PC-9 (cell line): Measurements from ENCODE around the gene SCAF1. TPM values are rescaled to one million over a fixed set of nuclear protein-coding genes. Genes with fewer than 3 reads are reported as not detected.
"Not testable (repeated sequence)": the region's sequence is repeated elsewhere in the genome, so short reads cannot be mapped to it uniquely, and the experiment has no call there.

ENCODE experiments used
- BruUV-seq: library from RNA; stranded (reverse); fragments of 400-500 nt; replicated peaks from 2 replicates; lab custom pipeline; 2021; lab: Mats Ljungman, UMichigan
- CTCF ChIA-PET: fragments of 300-600 bp; sonication (Branson Sonifier 250); formaldehyde crosslinking; loops from one replicate; lab custom pipeline; 2022; ENCODE audit warnings: antibody characterized with exemption; lab: Charles Lee
- POLR2A ChIA-PET: fragments of 300-600 bp; sonication (Branson Sonifier 250); formaldehyde crosslinking; loops from one replicate; lab custom pipeline; 2022; ENCODE audit warnings: antibody characterized with exemption; ENCODE audit not compliant: unreplicated experiment; lab: Charles Lee
- DNase-seq, 2 experiments: peaks; one replicate each; pipeline versions ENCODE4 v3.0.0 to v3.0.0-alpha.2; 2015 to 2022; ENCODE audit warnings: mixed read lengths in 1 of 2
- H2AFZ ChIP-seq: fragments of 200-600 bp; sonication (generic); 2 replicates; pipeline ENCODE4 v1.8.1; 2017; ENCODE audit warnings: antibody characterized with exemption
- H3F3A ChIP-seq: fragments of 200-600 bp; sonication (generic); 2 replicates; pipeline ENCODE4 v1.8.1; 2017; ENCODE audit warnings: antibody characterized with exemption, mild to moderate bottlenecking, low read depth; ENCODE audit not compliant: insufficient read depth
- H3K27ac ChIP-seq: fragments of 200-600 bp; sonication (generic); 2 replicates; pipeline ENCODE4 v1.6.1; 2016; ENCODE audit warnings: mixed run types
- H3K27me3 ChIP-seq: fragments of 200-600 bp; sonication (generic); 2 replicates; pipeline ENCODE4 v1.6.1; 2016; ENCODE audit warnings: low read depth, mixed run types; ENCODE audit not compliant: insufficient read depth
- H3K36me3 ChIP-seq: fragments of 200-600 bp; sonication (generic); 2 replicates; pipeline ENCODE4 v1.6.1; 2016; ENCODE audit warnings: low read depth, mixed run types
- H3K4me1 ChIP-seq: fragments of 200-600 bp; sonication (generic); replicated peaks from 2 replicates; pipeline ENCODE4 v1.6.1; 2016; ENCODE audit warnings: mixed run types; ENCODE audit not compliant: insufficient read depth
- H3K4me2 ChIP-seq: fragments of 200-600 bp; sonication (generic); 2 replicates; pipeline ENCODE4 v1.6.1; 2017; ENCODE audit warnings: mixed run types
- H3K4me3 ChIP-seq: fragments of 200-600 bp; sonication (generic); 2 replicates; pipeline ENCODE4 v1.6.1; 2016; ENCODE audit warnings: mixed run types
- H3K79me2 ChIP-seq: fragments of 200-600 bp; sonication (generic); 2 replicates; pipeline ENCODE4 v1.6.1; 2017; ENCODE audit warnings: low read depth, mixed run types
- H3K9me2 ChIP-seq: fragments of 200-600 bp; sonication (generic); 2 replicates; pipeline ENCODE4 v1.8.1; 2017; ENCODE audit warnings: mild to moderate bottlenecking; ENCODE audit not compliant: insufficient read depth
- H3K9me3 ChIP-seq: fragments of 200-600 bp; sonication (generic); 2 replicates; pipeline ENCODE4 v1.8.1; 2016; ENCODE audit warnings: low read depth; ENCODE audit not compliant: insufficient read depth
- H4K20me1 ChIP-seq: fragments of 200-600 bp; sonication (generic); 2 replicates; pipeline ENCODE4 v1.8.1; 2017; ENCODE audit not compliant: insufficient read depth
- EZH2 ChIP-seq: fragments of 200-600 bp; sonication (generic); IDR thresholded peaks from 2 replicates; pipeline ENCODE4 v1.8.0; 2017; ENCODE audit warnings: antibody characterized with exemption, low read depth
- intact Hi-C: fragments of 100-400 bp; cut with micrococcal nuclease; formaldehyde crosslinking; loops from one replicate; pipeline ENCODE4 v1.10.0; 2022; ENCODE audit not compliant: unreplicated experiment
- total RNA-seq: library from RNA; stranded (reverse); gene quantifications from 2 replicates; pipeline ENCODE4 v1.2.3, GENCODE V29; 2021
- TF ChIP-seq, protein P1 (sequence below): fragments of 200-600 bp; sonication (generic); conservative IDR thresholded peaks from 2 replicates; pipeline ENCODE4 v1.6.1; 2017; ENCODE audit warnings: mixed run types, antibody characterized with exemption, mild to moderate bottlenecking, moderate library complexity

SCAF1 gene
- total RNA-seq, 1 experiment from 2014 or later = 91.3 TPM

DNA sequence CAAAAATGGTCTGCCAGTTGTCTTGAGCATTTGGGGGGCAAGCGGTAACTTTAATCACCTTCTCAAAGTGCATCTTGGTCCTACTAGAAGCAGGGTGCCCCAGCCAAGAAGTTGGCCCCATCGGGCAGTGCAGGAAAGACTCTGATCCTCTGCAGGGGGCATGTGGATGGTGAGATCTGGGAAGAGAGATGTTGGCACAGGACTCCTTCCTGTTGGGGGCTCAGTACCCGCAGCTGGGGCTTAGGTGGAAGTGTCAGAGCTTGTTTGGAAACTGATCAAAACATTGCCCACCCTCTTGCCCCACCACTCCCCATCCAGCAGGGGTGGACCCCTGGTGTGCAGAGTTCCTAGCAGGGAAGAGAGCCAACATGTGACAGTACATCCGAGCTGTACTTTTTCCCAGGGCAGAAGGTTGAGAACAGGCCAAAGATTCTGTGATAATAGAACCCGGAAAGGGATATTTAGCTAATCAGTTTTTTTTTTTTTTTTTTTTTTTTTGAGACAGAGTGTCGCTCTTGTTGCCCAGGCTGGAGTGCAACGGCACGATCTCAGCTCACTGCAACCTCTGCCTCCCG lies 10.9 kb upstream of the SCAF1 start:
- H3K4me1 ChIP-seq = no peaks in the 10 kb centered on the region
- TF ChIP-seq EZH2 = no peak
- TF ChIP-seq, protein P1, sequence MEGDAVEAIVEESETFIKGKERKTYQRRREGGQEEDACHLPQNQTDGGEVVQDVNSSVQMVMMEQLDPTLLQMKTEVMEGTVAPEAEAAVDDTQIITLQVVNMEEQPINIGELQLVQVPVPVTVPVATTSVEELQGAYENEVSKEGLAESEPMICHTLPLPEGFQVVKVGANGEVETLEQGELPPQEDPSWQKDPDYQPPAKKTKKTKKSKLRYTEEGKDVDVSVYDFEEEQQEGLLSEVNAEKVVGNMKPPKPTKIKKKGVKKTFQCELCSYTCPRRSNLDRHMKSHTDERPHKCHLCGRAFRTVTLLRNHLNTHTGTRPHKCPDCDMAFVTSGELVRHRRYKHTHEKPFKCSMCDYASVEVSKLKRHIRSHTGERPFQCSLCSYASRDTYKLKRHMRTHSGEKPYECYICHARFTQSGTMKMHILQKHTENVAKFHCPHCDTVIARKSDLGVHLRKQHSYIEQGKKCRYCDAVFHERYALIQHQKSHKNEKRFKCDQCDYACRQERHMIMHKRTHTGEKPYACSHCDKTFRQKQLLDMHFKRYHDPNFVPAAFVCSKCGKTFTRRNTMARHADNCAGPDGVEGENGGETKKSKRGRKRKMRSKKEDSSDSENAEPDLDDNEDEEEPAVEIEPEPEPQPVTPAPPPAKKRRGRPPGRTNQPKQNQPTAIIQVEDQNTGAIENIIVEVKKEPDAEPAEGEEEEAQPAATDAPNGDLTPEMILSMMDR = no peak
- no peaks in the 10 kb centered on the region for H3K27me3 ChIP-seq
- POLR2A ChIA-PET = interaction anchor here (1.7 kb wide), 1 partner anchor 9 kb away, joined by 12 read pairs; the partner anchor contains the start of gene RRAS
- H4K20me1 ChIP-seq = peaks cover 4% of the 10 kb centered on the region
- H3K27ac ChIP-seq = no peak overlapping the region
- no peaks in the 10 kb centered on the region for H3K9me2 ChIP-seq
- intact Hi-C loops = no loop called here
- no peak for DNase-seq
- CTCF ChIA-PET = no interaction called here
- H3K36me3 ChIP-seq = peaks cover 4% of the 10 kb centered on the region; the same call in 1 of the 2 replicates
- BruUV-seq = no TSS peak
- no peaks in the 10 kb centered on the region for H3K79me2 ChIP-seq
- H3K9me3 ChIP-seq = no peaks in the 10 kb centered on the region
- no peak overlapping the region for H2AFZ ChIP-seq
- H3F3A ChIP-seq = peaks cover 44% of the 10 kb centered on the region
- H3K4me2 ChIP-seq = no peak overlapping the region
- no peak overlapping the region for H3K4me3 ChIP-seq

DNA sequence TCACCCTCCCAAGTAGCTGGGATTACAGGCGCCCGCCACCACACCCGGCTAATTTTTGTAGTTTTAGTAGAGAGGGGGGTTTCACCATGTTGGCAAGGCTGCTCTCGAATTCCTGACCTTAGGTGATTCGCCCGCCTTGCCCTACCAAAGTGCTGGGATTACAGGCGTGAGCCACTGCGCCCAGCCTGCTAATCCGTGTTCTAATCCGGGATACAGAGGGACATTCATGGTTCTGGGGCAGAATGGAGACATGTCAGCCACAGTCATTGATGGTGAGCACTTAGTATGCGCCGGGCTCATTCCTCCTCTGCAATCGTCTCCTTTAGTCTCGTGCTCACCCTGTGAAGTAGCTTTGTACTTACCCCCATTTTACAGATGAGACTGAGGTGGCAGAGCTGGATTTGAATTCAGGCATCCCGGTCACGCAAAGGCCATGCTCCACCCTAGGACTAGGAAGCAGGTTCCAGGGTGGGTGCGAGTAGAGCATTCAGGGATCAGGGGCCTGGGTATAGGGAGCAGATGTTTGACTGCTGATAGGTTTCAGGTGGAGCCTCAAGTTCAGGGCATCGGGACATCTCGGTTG lies 10.3 kb upstream of the SCAF1 start:
- no peak overlapping the region for H3K27ac ChIP-seq
- H4K20me1 ChIP-seq = peaks cover 4% of the 10 kb centered on the region
- H3K4me3 ChIP-seq = no peak overlapping the region
- ChIA-PET CTCF (no interaction called here), POLR2A (interaction anchor here (0.7 to 1.7 kb wide), 2 partner anchors 8 to 9 kb away, joined by 5 to 12 read pairs; partner anchors contain the start of gene RRAS)
- TSS peak; percentile 4 for BruUV-seq
- no peak overlapping the region for H3K4me2 ChIP-seq
- no peaks in the 10 kb centered on the region for H3K79me2 ChIP-seq
- intact Hi-C loops = no loop called here
- no peak for TF ChIP-seq EZH2
- TF ChIP-seq, protein P1 = no peak
- H3K27me3 ChIP-seq = no peaks in the 10 kb centered on the region
- H3K9me2 ChIP-seq = no peaks in the 10 kb centered on the region
- H3K4me1 ChIP-seq = no peaks in the 10 kb centered on the region
- H2AFZ ChIP-seq = no peak overlapping the region
- DNase-seq = no peak
- H3F3A ChIP-seq = peaks cover 39% of the 10 kb centered on the region
- peaks cover 4% of the 10 kb centered on the region; the same call in 1 of the 2 replicates for H3K36me3 ChIP-seq
- no peaks in the 10 kb centered on the region for H3K9me3 ChIP-seq

DNA sequence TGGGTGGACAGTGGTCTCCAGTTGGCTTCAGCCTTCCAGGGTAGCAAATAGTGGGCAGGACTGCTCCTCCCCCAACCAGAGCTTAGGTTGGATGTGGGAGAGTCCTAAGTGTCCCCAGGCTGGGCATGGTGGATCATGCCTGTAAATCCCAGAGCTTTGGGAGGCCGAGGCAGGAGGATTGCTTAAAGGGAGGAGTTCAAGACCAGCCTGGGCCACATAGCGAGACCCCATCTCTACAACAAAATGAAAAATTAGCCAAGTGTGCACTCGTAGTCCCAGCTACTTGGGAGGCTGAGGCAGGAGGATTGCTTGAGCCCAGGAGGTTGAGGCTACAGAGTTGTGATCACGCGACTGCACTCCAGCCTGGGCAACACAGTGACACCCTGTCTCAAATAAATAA lies 9.4 kb upstream of the SCAF1 start:
- Histone ChIP-seq H3K36me3 (peaks cover 4% of the 10 kb centered on the region; the same call in 1 of the 2 replicates), H3K4me3 (no peak overlapping the region), H3K9me3 (no peaks in the 10 kb centered on the region), H3K4me2 (no peak overlapping the region), H3K4me1 (no peaks in the 10 kb centered on the region), H3K27ac (no peak overlapping the region), H3K9me2 (no peaks in the 10 kb centered on the region), H4K20me1 (peaks cover 4% of the 10 kb centered on the region), H3F3A (peaks cover 35% of the 10 kb centered on the region), H3K27me3 (no peaks in the 10 kb centered on the region), H3K79me2 (no peaks in the 10 kb centered on the region), H2AFZ (no peak overlapping the region)
- ChIA-PET CTCF (no interaction called here), POLR2A (interaction anchor here (0.7 kb wide), 1 partner anchor 8 kb away, joined by 5 read pairs; no protein-coding TSS in a partner anchor)
- TF ChIP-seq, protein P1 = no peak
- no peak for TF ChIP-seq EZH2
- intact Hi-C loops = no loop called here
- BruUV-seq = no TSS peak
- DNase-seq = no peak

DNA sequence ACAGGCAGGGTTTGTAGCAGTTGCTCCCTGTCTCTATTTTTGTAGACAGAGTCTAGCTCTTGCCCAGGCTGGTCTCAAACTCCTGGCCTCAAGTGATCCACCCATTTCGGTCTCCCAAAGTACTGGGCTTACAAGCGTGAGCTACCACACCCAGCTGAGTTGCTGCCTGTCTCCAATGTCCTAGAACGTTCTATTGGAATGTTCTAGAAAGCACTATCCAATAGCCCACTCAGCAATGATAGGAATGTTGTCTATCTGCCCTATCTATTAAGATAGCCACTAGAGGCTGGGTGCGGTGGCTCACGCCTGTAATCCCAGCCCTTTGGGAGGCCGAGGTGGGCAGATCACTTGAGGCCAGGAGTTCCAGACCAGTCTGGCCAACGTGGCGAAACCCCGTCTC lies 8.7 kb upstream of the SCAF1 start:
- DNase-seq, H3K4me1 ChIP-seq, H2AFZ ChIP-seq, H3K27me3 ChIP-seq, H3K9me3 ChIP-seq, H3K79me2 ChIP-seq, H3K4me3 ChIP-seq, BruUV-seq, POLR2A ChIA-PET, H3K9me2 ChIP-seq, CTCF ChIA-PET, H3K27ac ChIP-seq, H3K36me3 ChIP-seq, H4K20me1 ChIP-seq, intact Hi-C loops, H3K4me2 ChIP-seq: not testable (repeated sequence)
- peaks cover 36% of the 10 kb centered on the region for H3F3A ChIP-seq
